Aorta (tissue), 5 donors: ENCODE results near the gene GAL3ST3. TPM values are rescaled to one million over a fixed set of nuclear protein-coding genes. Genes with fewer than 3 reads are reported as not detected.

Experiments used
- ATAC-seq: fragments of 200-7000 bp; cut with Tn5 transposase; one replicate; pipeline ENCODE4 v1.9.1; 2022; ENCODE audit warnings: moderate library complexity; ENCODE audit not compliant: low FRiP score
- DNase-seq, 2 donors: peaks; one replicate each; pipeline ENCODE4 v3.0.0-alpha.2; 2020
- H3K27ac ChIP-seq, 2 donors: one replicate each; pipeline ENCODE4 v1.5.1; 2013; ENCODE audit warnings: low read length in 2 of 2, mild to moderate bottlenecking in 2 of 2, moderate library complexity in 2 of 2, control low read depth in 1 of 2, inconsistent platforms in 1 of 2, low read depth in 1 of 2
- H3K27me3 ChIP-seq, 2 donors: one replicate each; pipeline ENCODE4 v1.6.1; 2013; ENCODE audit warnings: control low read depth in 1 of 2, low read length in 1 of 2, mild to moderate bottlenecking in 1 of 2, moderate library complexity in 1 of 2; ENCODE audit not compliant: insufficient read depth in 2 of 2, control insufficient read depth in 1 of 2
- H3K36me3 ChIP-seq, 2 donors: one replicate each; pipeline ENCODE4 v1.6.1; 2013; ENCODE audit warnings: control low read depth in 1 of 2, low read length in 1 of 2, mild to moderate bottlenecking in 1 of 2; ENCODE audit not compliant: insufficient read depth in 2 of 2, control insufficient read depth in 1 of 2
- H3K4me1 ChIP-seq, 2 donors: one replicate each; pipeline ENCODE4 v1.6.1; 2013; ENCODE audit warnings: low read length in 2 of 2, control low read depth in 1 of 2, mild to moderate bottlenecking in 1 of 2, moderate library complexity in 1 of 2; ENCODE audit not compliant: insufficient read depth in 2 of 2, control insufficient read depth in 1 of 2
- H3K4me3 ChIP-seq, 2 donors: one replicate each; pipeline ENCODE4 v1.5.1; 2013; ENCODE audit warnings: low read length in 2 of 2, control low read depth in 1 of 2, mild to moderate bottlenecking in 1 of 2
- H3K9me3 ChIP-seq: one replicate; pipeline ENCODE4 v1.6.1; 2013; ENCODE audit warnings: mild to moderate bottlenecking, low read length; ENCODE audit not compliant: control insufficient read depth
- WGBS, 2 donors: extraction: QIAGEN DNeasy Blood & Tissue Kit; methylation state at CpG; one replicate each; pipeline ENCODE4 v1.1.7; 2013; 5-methylcytosine and 5-hydroxymethylcytosine counted together
- intact Hi-C, 2 donors: fragments of 100-400 bp; cut with DNase I; formaldehyde crosslinking; loops; one replicate each; pipeline versions ENCODE4 v1.14.2 to v1.15.0; 2022
- polyA plus RNA-seq, 2 donors: library from polyadenylated mRNA; stranded (reverse); fragments of 200-250 nt; gene quantifications; one replicate each; pipeline ENCODE4 v1.2.3, GENCODE V29; 2013
- total RNA-seq, 2 donors: library from RNA; stranded (reverse); fragmentation: NEBNext Ultra II Directional; extraction: Animal tissue kit (Norgen Biotek cat#: 25700); gene quantifications; one replicate each; pipeline ENCODE4 v1.2.1, GENCODE V29; 2021
- donor health status: healthy with polysubstance abuse.
- donor health status: Bipolar disorder and iron deficiency.
- donor health status: DM: no; HTN: no; CAD: no.
- donor health status: DM: no; HTN: no; CAD: no.
- donor health status: DM: yes; HTN: yes; CAD: no.

The GAL3ST3 gene
- total and polyA plus RNA-seq, 4 donors, result not detected

GRCh38 chr11:65997286-65997685, 51.7 kb downstream of the GAL3ST3 start:
- H3K27ac ChIP-seq, result no peak overlapping the region
- no peaks in the 10 kb centered on the region for H3K4me1 ChIP-seq
- intact Hi-C loops, result no loop called here
- no peaks in the 10 kb centered on the region for H3K27me3 ChIP-seq
- no peak overlapping the region for H3K4me3 ChIP-seq
- DNase-seq (no peak), ATAC-seq (no peak)
- peaks cover 6 to 11% of the 10 kb centered on the region in 2 donors for H3K36me3 ChIP-seq
- WGBS, 2 donors, result 78 to 82% methylated on average over 2 of the region's 2 CpGs
- H3K9me3 ChIP-seq, result no peaks in the 10 kb centered on the region

GRCh38 chr11:65992056-65992455, 56.9 kb downstream of the GAL3ST3 start:
- Histone ChIP-seq H3K9me3 (no peaks in the 10 kb centered on the region), H3K27me3 (no peaks in the 10 kb centered on the region), H3K27ac (no peak overlapping the region), H3K36me3 (peaks cover 0 to 3% of the 10 kb centered on the region in 2 donors), H3K4me1 (no peaks in the 10 kb centered on the region), H3K4me3 (no peak overlapping the region)
- ATAC-seq (no peak), DNase-seq (no peak)
- 69 to 72% methylated on average over 5 of the region's 5 CpGs for WGBS, 2 donors
- intact Hi-C loops, result no loop called here

Other genes with a start within 250 kb of the GAL3ST3 start
- 1 to 10 TPM in 1 of 2 donors, under 1 TPM in 1; 0.39 to 2.4 TPM for gene SNX32, start 215.2 kb downstream of the GAL3ST3 start, total RNA-seq
- gene SNX32, start 215.2 kb downstream of the GAL3ST3 start, polyA plus RNA-seq, result 1 to 10 TPM in 1 of 2 donors, not detected in 1; 1.2 TPM
- gene CFL1, start 191.0 kb downstream of the GAL3ST3 start, total RNA-seq, result 100 to 1,000 TPM; 563 to 812 TPM
- gene CFL1, start 191.0 kb downstream of the GAL3ST3 start, polyA plus RNA-seq, result 100 to 1,000 TPM; 571 to 688 TPM
- gene MUS81, start 188.7 kb downstream of the GAL3ST3 start, total RNA-seq, result 10 to 100 TPM; 60.7 to 63.1 TPM
- 100 to 1,000 TPM in 1 of 2 donors, 10 to 100 TPM in 1; 40.7 to 102 TPM for gene MUS81, start 188.7 kb downstream of the GAL3ST3 start, polyA plus RNA-seq
- 100 to 1,000 TPM; 139 to 185 TPM for gene EFEMP2, start 176.4 kb downstream of the GAL3ST3 start, total RNA-seq
- gene EFEMP2, start 176.4 kb downstream of the GAL3ST3 start, polyA plus RNA-seq, result 100 to 1,000 TPM; 136 to 224 TPM
- gene CTSW, start 169.3 kb downstream of the GAL3ST3 start, total RNA-seq, result 1 to 10 TPM; 1.8 to 3.9 TPM
- 1 to 10 TPM; 1.8 to 2.9 TPM for gene CTSW, start 169.3 kb downstream of the GAL3ST3 start, polyA plus RNA-seq
- gene FIBP, start 160.7 kb downstream of the GAL3ST3 start, total RNA-seq, result 10 to 100 TPM; 40.2 to 47.7 TPM
- 10 to 100 TPM; 57.2 to 73.1 TPM for gene FIBP, start 160.7 kb downstream of the GAL3ST3 start, polyA plus RNA-seq
- gene CCDC85B, start 158.5 kb downstream of the GAL3ST3 start, total RNA-seq, result 10 to 100 TPM; 30.1 to 46.9 TPM
- 10 to 100 TPM; 23.9 to 72.8 TPM for gene CCDC85B, start 158.5 kb downstream of the GAL3ST3 start, polyA plus RNA-seq
- 10 to 100 TPM in 1 of 2 donors, 1 to 10 TPM in 1; 7.2 to 31.9 TPM for gene FOSL1, start 148.8 kb downstream of the GAL3ST3 start, total RNA-seq
- gene FOSL1, start 148.8 kb downstream of the GAL3ST3 start, polyA plus RNA-seq, result 1 to 10 TPM; 1.6 to 6.4 TPM
- 10 to 100 TPM; 45.6 to 47.3 TPM for gene C11orf68, start 130.1 kb downstream of the GAL3ST3 start, total RNA-seq
- gene C11orf68, start 130.1 kb downstream of the GAL3ST3 start, polyA plus RNA-seq, result 10 to 100 TPM; 34.9 to 55.3 TPM
- 10 to 100 TPM; 65.9 to 86.4 TPM for gene DRAP1, start 129.7 kb downstream of the GAL3ST3 start, total RNA-seq
- gene DRAP1, start 129.7 kb downstream of the GAL3ST3 start, polyA plus RNA-seq, result 100 to 1,000 TPM in 1 of 2 donors, 10 to 100 TPM in 1; 88.8 to 122 TPM
- gene TSGA10IP, start 103.7 kb downstream of the GAL3ST3 start, total RNA-seq, result not detected
- gene TSGA10IP, start 103.7 kb downstream of the GAL3ST3 start, polyA plus RNA-seq, result not detected
- 10 to 100 TPM; 50.9 to 52.3 TPM for gene SART1, start 87.4 kb downstream of the GAL3ST3 start, total RNA-seq
- 100 to 1,000 TPM in 1 of 2 donors, 10 to 100 TPM in 1; 27.9 to 129 TPM for gene SART1, start 87.4 kb downstream of the GAL3ST3 start, polyA plus RNA-seq
- 10 to 100 TPM; 28.7 to 35.0 TPM for gene EIF1AD, start 47.0 kb downstream of the GAL3ST3 start, total RNA-seq
- 10 to 100 TPM in 1 of 2 donors, 1 to 10 TPM in 1; 8.4 to 16.2 TPM for gene EIF1AD, start 47.0 kb downstream of the GAL3ST3 start, polyA plus RNA-seq
- 100 to 1,000 TPM; 136 to 145 TPM for gene BANF1, start 46.7 kb downstream of the GAL3ST3 start, total RNA-seq
- 100 to 1,000 TPM; 156 to 187 TPM for gene BANF1, start 46.7 kb downstream of the GAL3ST3 start, polyA plus RNA-seq
- 10 to 100 TPM in 1 of 2 donors, 1 to 10 TPM in 1; 6.6 to 14.0 TPM for gene CST6, start 37.2 kb downstream of the GAL3ST3 start, total RNA-seq
- 10 to 100 TPM; 19.0 to 28.0 TPM for gene CST6, start 37.2 kb downstream of the GAL3ST3 start, polyA plus RNA-seq
- 1 to 10 TPM; 1.0 to 1.2 TPM for gene CATSPER1, start 22.7 kb downstream of the GAL3ST3 start, total RNA-seq
- under 1 TPM in 1 of 2 donors, not detected in 1; 0.10 TPM for gene CATSPER1, start 22.7 kb downstream of the GAL3ST3 start, polyA plus RNA-seq
- gene SF3B2, start 3.2 kb upstream of the GAL3ST3 start, total RNA-seq, result 100 to 1,000 TPM; 141 to 146 TPM
- 100 to 1,000 TPM in 1 of 2 donors, 10 to 100 TPM in 1; 59.0 to 126 TPM for gene SF3B2, start 3.2 kb upstream of the GAL3ST3 start, polyA plus RNA-seq
- gene PACS1, start 21.1 kb upstream of the GAL3ST3 start, total RNA-seq, result 100 to 1,000 TPM in 1 of 2 donors, 10 to 100 TPM in 1; 85.7 to 119 TPM
- 10 to 100 TPM; 16.2 to 32.5 TPM for gene PACS1, start 21.1 kb upstream of the GAL3ST3 start, polyA plus RNA-seq
- 10 to 100 TPM; 32.4 to 34.3 TPM for gene KLC2, start 208.5 kb upstream of the GAL3ST3 start, total RNA-seq
- 10 to 100 TPM; 14.8 to 27.0 TPM for gene KLC2, start 208.5 kb upstream of the GAL3ST3 start, polyA plus RNA-seq
- 100 to 1,000 TPM; 102 to 111 TPM for gene RAB1B, start 219.5 kb upstream of the GAL3ST3 start, total RNA-seq
- gene RAB1B, start 219.5 kb upstream of the GAL3ST3 start, polyA plus RNA-seq, result 100 to 1,000 TPM; 125 to 130 TPM
- gene CNIH2, start 229.0 kb upstream of the GAL3ST3 start, total RNA-seq, result 1 to 10 TPM in 1 of 2 donors, under 1 TPM in 1; 0.75 to 1.1 TPM
- gene CNIH2, start 229.0 kb upstream of the GAL3ST3 start, polyA plus RNA-seq, result under 1 TPM in 1 of 2 donors, not detected in 1; 0.18 TPM
- 10 to 100 TPM; 73.2 to 75.5 TPM for gene YIF1A, start 240.0 kb upstream of the GAL3ST3 start, total RNA-seq
- gene YIF1A, start 240.0 kb upstream of the GAL3ST3 start, polyA plus RNA-seq, result 100 to 1,000 TPM in 1 of 2 donors, 10 to 100 TPM in 1; 76.0 to 109 TPM
- gene TMEM151A, start 242.7 kb upstream of the GAL3ST3 start, total RNA-seq, result under 1 TPM in 1 of 2 donors, not detected in 1; 0.13 TPM
- gene TMEM151A, start 242.7 kb upstream of the GAL3ST3 start, polyA plus RNA-seq, result not detected